IgD-negative memory B cell (primary cell): ENCODE data around the gene TMCC2. TPM values are rescaled to one million over a fixed set of nuclear protein-coding genes. Genes with fewer than 3 reads are reported as not detected.

ENCODE experiments used
- H3K27ac Mint-ChIP-seq, 3 donors: one replicate each; pipeline ENCODE4 v1.8.0; 2020 to 2022; ENCODE audit warnings: mild to moderate bottlenecking in 3 of 3, mixed read lengths in 3 of 3, moderate library complexity in 1 of 3
- H3K27me3 Mint-ChIP-seq: one replicate; pipeline ENCODE4 v1.8.0; 2021; ENCODE audit warnings: mixed read lengths
- H3K36me3 Mint-ChIP-seq: one replicate; pipeline ENCODE4 v1.8.0; 2020; ENCODE audit warnings: mild to moderate bottlenecking, mixed read lengths
- H3K4me1 Mint-ChIP-seq, 3 donors: one replicate each; pipeline ENCODE4 v1.8.0; 2020 to 2022; ENCODE audit warnings: mixed read lengths in 3 of 3, mild to moderate bottlenecking in 1 of 3
- H3K4me3 Mint-ChIP-seq, 4 donors: one replicate each; pipeline ENCODE4 v1.8.0; 2020 to 2022; ENCODE audit warnings: mild to moderate bottlenecking in 4 of 4, mixed read lengths in 4 of 4, moderate library complexity in 3 of 4
- H3K9me3 Mint-ChIP-seq, 3 donors: one replicate each; pipeline ENCODE4 v1.8.0; 2020 to 2021; ENCODE audit warnings: mixed read lengths in 3 of 3, mild to moderate bottlenecking in 1 of 3
- polyA plus RNA-seq: library from polyadenylated mRNA; unstranded; fragments of 300-500 nt; fragmentation: Illumina TruSeq; gene quantifications from one replicate; pipeline ENCODE4 v1.2.3, GENCODE V29; 2021

Gene TMCC2
- polyA plus RNA-seq, 1 donor from 2014 or later = 0.11 TPM

- Mint-ChIP-seq H3K27me3 (peaks cover 8% of the 10 kb centered on the region), H3K4me1 (peaks cover 7 to 20% (median 8%) of the 10 kb centered on the region in 3 donors), H3K27ac (no peak overlapping the region), H3K9me3 (no peaks in the 10 kb centered on the region), H3K36me3 (peaks cover 2% of the 10 kb centered on the region), H3K4me3 (no peak overlapping the region)
Measured at GRCh38 chr1:205241366-205242030, 13.8 kb downstream of the TMCC2 start.

GRCh38 chr1:205243350-205244191, 15.8 kb downstream of the TMCC2 start:
- no peaks in the 10 kb centered on the region for H3K9me3 Mint-ChIP-seq
- no peak overlapping the region for H3K27ac Mint-ChIP-seq
- H3K4me1 Mint-ChIP-seq = peaks cover 0 to 5% (median 3%) of the 10 kb centered on the region in 3 donors
- H3K36me3 Mint-ChIP-seq = peaks cover 6% of the 10 kb centered on the region
- peaks cover 3% of the 10 kb centered on the region for H3K27me3 Mint-ChIP-seq
- H3K4me3 Mint-ChIP-seq = no peak overlapping the region

GRCh38 chr1:205244384-205244783, 16.6 kb downstream of the TMCC2 start:
- Mint-ChIP-seq H3K27ac (no peak overlapping the region), H3K27me3 (no peaks in the 10 kb centered on the region), H3K4me3 (no peak overlapping the region), H3K36me3 (peaks cover 9% of the 10 kb centered on the region), H3K4me1 (peaks cover 0 to 3% (median 1%) of the 10 kb centered on the region in 3 donors), H3K9me3 (no peaks in the 10 kb centered on the region)

GRCh38 chr1:205245096-205245495, 17.4 kb downstream of the TMCC2 start:
- Mint-ChIP-seq H3K9me3 (no peaks in the 10 kb centered on the region), H3K36me3 (peaks cover 9% of the 10 kb centered on the region), H3K27ac (no peak overlapping the region), H3K27me3 (no peaks in the 10 kb centered on the region), H3K4me3 (no peak overlapping the region), H3K4me1 (peaks cover 0 to 3% (median 0%) of the 10 kb centered on the region in 3 donors)

DNA sequence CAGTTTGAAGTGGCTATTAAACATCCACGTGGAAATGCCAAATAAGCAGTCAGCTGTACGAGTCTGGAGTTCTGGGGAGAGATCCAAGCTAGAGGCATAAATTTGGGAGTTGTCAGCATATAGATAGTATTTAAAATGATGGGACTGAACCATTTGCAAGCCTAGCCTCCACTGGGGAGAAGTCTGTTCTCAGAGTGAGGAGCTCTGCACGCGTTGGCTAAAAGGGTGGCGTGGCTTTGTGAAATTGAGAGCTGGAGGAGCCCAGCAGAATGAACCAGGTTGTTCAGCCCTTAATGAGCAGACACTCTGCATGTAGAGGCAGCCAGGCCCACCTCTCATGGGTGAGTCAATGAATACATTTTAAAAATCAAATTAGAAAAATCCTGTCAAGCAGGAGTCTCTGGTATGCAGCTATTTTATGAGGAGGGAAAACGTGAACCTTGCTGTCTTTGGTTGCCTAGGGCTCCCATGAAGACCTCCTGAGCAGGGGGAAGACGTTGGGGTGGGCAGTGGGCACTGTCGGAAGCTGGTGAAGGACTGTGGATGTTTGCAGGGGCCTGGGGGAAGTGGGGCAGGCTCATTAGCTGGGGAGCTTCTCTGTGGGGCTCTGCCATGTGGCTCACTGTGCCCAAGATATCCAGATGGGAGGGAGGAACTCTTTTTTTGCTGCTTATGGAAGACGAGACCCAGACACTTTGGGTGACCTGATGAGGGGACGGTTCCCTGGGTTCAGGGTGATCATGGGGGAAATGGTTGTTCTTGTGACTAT, 18.8 kb downstream of the TMCC2 start:
- no peak overlapping the region for H3K4me3 Mint-ChIP-seq
- H3K27me3 Mint-ChIP-seq = no peaks in the 10 kb centered on the region
- H3K9me3 Mint-ChIP-seq = no peaks in the 10 kb centered on the region
- H3K4me1 Mint-ChIP-seq = peaks cover 0 to 1% (median 0%) of the 10 kb centered on the region in 3 donors
- H3K27ac Mint-ChIP-seq = peak overlapping the region in 1 of 3 donors; percentile 16
- H3K36me3 Mint-ChIP-seq = peaks cover 9% of the 10 kb centered on the region

DNA sequence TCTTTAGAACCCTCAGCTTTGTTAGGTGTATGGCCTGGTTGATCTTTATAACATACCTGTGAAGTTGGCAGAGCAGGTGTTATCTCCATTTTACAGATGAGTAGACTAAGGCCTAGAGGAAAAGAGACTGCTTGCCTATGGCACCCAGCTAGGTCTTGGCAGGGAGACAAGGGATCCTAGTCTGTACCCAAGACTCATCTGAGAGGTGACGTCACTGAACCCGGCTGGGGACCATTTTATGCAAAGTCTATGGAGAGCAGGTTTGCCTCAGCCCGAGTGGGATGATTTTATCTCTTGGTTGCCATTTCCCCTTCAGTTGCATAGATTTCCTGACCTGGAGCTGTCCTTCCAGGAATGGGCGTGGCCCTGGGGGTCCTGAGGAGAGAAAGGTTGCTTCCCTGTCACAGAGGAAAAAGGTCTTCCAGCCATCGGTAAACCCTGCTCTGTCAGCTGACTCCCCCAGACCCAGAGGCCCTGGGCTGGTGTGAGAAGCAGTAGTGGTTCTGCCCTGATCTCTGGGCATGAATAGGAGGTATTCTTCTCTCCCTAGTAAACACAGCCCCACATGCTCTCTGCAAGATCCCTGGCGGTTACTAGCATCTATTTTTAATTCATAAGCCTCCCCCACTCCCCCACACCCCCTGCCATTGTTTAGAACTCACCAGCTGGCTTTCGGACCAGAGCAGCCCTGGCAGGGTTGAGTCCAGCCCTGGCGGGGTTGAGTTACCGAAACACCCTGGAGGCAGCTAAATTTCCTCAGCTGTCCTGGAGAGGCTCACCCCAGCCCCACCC, 19.6 kb downstream of the TMCC2 start:
- Mint-ChIP-seq H3K27me3 (no peaks in the 10 kb centered on the region), H3K27ac (peak overlapping the region in 1 of 3 donors; percentile 16), H3K4me1 (peaks cover 0 to 1% (median 0%) of the 10 kb centered on the region in 3 donors), H3K9me3 (no peaks in the 10 kb centered on the region), H3K4me3 (no peak overlapping the region), H3K36me3 (peaks cover 9% of the 10 kb centered on the region)

DNA sequence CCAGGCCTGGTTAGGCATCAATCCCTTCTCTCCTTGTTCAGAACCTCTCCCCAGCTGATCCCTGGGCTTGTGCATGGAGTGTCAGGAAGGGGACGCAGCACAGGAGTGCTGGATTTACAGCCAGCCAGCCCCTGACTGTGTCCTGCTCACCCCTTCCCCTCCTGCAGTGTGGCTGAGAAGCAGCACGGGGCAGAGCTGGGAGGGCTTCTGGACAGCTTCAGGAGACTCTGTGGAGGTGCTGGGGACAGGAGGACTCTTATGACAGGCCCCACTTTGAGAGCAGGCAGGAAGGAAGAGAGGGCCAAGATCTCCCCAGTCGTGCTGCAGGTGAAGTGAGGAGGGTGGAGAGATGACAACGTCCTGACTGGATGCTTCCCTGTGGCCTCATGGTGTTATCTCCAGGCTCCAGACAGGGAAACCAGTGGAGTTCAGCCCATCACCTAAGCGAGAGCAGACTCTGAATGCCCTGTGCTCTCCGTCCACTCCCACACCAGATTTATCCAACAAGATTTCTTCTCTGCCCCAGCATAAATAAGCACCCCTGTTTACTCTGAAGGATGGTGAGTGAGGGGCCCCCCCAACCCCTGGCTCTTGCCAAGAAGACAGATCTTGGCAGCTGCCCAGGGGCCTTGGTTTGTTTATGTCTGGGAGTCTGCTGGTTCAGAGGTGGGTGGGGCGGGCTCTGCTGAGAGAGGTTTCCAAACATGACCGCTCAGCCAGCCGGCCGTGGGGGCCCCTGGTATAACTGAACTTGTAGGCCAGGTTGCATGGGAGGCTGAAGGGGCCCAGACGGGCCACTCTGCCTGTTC, 21.3 kb downstream of the TMCC2 start:
- Mint-ChIP-seq H3K4me1 (peaks cover 0 to 1% (median 0%) of the 10 kb centered on the region in 3 donors), H3K27me3 (no peaks in the 10 kb centered on the region), H3K4me3 (no peak overlapping the region), H3K27ac (no peak overlapping the region), H3K36me3 (peaks cover 9% of the 10 kb centered on the region), H3K9me3 (no peaks in the 10 kb centered on the region)

- Mint-ChIP-seq H3K9me3 (no peaks in the 10 kb centered on the region), H3K36me3 (peaks cover 9% of the 10 kb centered on the region), H3K27ac (no peak overlapping the region), H3K4me3 (no peak overlapping the region), H3K27me3 (no peaks in the 10 kb centered on the region), H3K4me1 (peaks cover 0 to 1% (median 0%) of the 10 kb centered on the region in 3 donors)
Measured at GRCh38 chr1:205249651-205250050, 21.9 kb downstream of the TMCC2 start.

GRCh38 chr1:205250699-205251098, 23.0 kb downstream of the TMCC2 start:
- Mint-ChIP-seq H3K36me3 (peaks cover 9% of the 10 kb centered on the region), H3K4me1 (peaks cover 0 to 1% (median 0%) of the 10 kb centered on the region in 3 donors), H3K27me3 (no peaks in the 10 kb centered on the region), H3K4me3 (no peak overlapping the region), H3K9me3 (no peaks in the 10 kb centered on the region), H3K27ac (no peak overlapping the region)

DNA sequence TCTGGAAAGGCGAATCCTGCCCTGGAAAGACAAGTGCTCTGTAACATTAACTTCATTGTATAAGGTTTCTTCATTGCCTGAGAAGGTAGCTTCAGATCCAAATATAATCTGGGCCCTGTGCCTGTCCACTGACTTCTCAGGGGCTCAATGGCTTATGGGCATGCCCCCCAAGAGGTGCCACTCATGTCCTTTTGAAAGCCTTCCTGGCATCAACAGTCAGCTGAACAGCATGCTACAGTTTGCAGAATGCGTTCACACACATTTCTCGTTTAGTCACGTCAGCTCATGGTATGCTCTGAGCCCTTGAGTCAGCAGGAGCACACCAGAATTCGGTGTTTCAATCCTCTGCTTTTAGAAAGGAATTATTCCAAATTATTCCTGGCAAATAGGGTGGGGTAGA, 23.8 kb downstream of the TMCC2 start:
- peaks cover 7% of the 10 kb centered on the region for H3K36me3 Mint-ChIP-seq
- no peaks in the 10 kb centered on the region for H3K27me3 Mint-ChIP-seq
- H3K9me3 Mint-ChIP-seq = no peaks in the 10 kb centered on the region
- no peak overlapping the region for H3K27ac Mint-ChIP-seq
- H3K4me1 Mint-ChIP-seq = peaks cover 0 to 5% (median 3%) of the 10 kb centered on the region in 3 donors
- H3K4me3 Mint-ChIP-seq = no peak overlapping the region

DNA sequence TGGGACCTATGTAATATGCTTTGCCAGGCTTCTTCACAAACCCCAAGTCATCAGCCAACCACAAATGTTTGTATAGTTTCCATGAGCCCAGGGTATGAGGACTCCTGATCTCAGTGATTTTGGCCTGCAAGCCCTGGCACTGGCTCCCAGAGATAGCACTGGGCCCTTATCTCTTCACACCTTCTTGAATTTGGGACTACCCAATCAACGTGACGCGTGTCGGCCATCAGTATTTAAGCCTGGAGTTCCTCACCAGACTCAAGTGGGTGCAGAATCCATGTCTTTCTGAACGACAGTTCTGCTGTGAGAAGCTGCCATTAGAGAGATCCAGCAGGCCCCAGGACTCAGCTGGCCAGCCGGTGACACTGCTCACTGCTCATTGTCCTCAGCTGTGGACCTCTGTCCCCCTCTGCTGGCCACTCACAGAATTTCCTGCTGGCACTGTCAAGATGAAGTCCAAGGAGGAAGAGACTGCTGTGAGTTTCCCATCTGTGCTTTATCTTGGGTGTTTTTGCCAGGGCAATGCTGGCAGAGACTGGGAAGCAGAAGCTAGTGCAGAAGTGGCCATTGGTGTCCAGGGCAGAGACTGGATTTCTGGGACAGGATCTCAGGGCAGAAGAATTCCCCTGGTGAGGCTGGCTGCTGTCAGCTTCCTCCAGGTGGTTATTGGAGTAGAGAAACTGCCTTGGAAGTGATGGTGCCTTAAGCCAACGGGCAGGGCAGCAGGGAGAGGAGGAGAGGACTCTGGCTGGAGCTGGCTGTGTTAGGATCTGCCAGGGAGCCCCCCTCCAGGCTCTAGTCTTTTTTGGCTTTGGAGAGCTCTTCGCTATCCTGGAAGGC, 28.4 kb downstream of the TMCC2 start:
- Mint-ChIP-seq H3K4me1 (peaks cover 0 to 5% (median 3%) of the 10 kb centered on the region in 3 donors), H3K4me3 (no peak overlapping the region), H3K27me3 (no peaks in the 10 kb centered on the region), H3K27ac (no peak overlapping the region), H3K36me3 (no peaks in the 10 kb centered on the region), H3K9me3 (no peaks in the 10 kb centered on the region)

GRCh38 chr1:205256951-205257625, 29.3 kb downstream of the TMCC2 start:
- Mint-ChIP-seq H3K36me3 (no peaks in the 10 kb centered on the region), H3K27ac (no peak overlapping the region), H3K4me1 (peaks cover 0 to 5% (median 3%) of the 10 kb centered on the region in 3 donors), H3K27me3 (no peaks in the 10 kb centered on the region), H3K9me3 (no peaks in the 10 kb centered on the region), H3K4me3 (no peak overlapping the region)

DNA sequence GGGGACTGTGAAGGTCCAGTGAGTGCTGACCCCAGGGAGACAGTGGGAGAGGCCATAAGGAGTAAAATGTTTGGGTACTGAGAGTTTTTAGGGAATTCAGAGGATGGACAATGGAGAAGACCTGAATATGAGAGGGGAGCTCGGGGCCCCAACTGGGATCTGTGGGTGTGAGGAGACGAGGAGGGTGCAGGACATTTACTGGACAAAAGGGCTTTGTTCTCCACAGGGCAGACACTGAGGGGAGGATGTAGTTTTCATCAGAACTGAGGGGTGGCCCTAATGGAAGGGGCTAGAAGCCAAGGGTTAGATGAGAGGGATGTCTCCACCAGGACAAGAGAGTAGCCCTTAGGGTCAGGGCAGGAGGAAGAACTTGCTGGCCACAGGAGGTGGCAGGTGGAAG, 30.0 kb downstream of the TMCC2 start:
- H3K4me1 Mint-ChIP-seq = peaks cover 0 to 5% (median 3%) of the 10 kb centered on the region in 3 donors
- H3K27ac Mint-ChIP-seq = no peak overlapping the region
- H3K36me3 Mint-ChIP-seq = no peaks in the 10 kb centered on the region
- H3K27me3 Mint-ChIP-seq = no peaks in the 10 kb centered on the region
- no peaks in the 10 kb centered on the region for H3K9me3 Mint-ChIP-seq
- H3K4me3 Mint-ChIP-seq = no peak overlapping the region
